K562 (cell line): Measurements from ENCODE around the gene TRAF1.

Experiments used
- EP300 ChIP-seq: IDR thresholded peaks from 2 replicates; pipeline ENCODE4 v1.6.1; 2012; ENCODE audit warnings: low read length, improper control_type of control experiment
- GTF2E2 ChIP-seq: fragments of 200-800 bp; sonication (Bioruptor generic); IDR thresholded peaks from 2 replicates; pipeline ENCODE4 v1.6.1; 2016; ENCODE audit warnings: missing genetic modification characterization, missing compliant biosample characterization
- KHSRP ChIP-seq: fragments of 450-650 bp; IDR thresholded peaks from 2 replicates; pipeline ENCODE4 v1.6.1; 2017
- KLF13 ChIP-seq: fragments of 450-650 bp; IDR thresholded peaks from 2 replicates; pipeline ENCODE4 v1.6.1; 2016; ENCODE audit warnings: missing genetic modification characterization, low read depth, mild to moderate bottlenecking, missing compliant biosample characterization, moderate library complexity, borderline replicate concordance
- KLF6 ChIP-seq: fragments of 250-450 bp; sonication (Bioruptor Pico); IDR thresholded peaks from 2 replicates; pipeline ENCODE4 v1.4.0; 2020; ENCODE audit warnings: mild to moderate bottlenecking, moderate library complexity, borderline replicate concordance
- MNT ChIP-seq, 2 experiments: fragments of 450-650 bp; conservative IDR thresholded peaks; 2 replicates each; pipeline ENCODE4 v1.6.1; 2017; ENCODE audit warnings: mild to moderate bottlenecking in 2 of 2, moderate library complexity in 2 of 2
- NFXL1 ChIP-seq: fragments of 450-650 bp; formaldehyde crosslinking; IDR thresholded peaks from 2 replicates; pipeline ENCODE4 v1.4.0; 2021; ENCODE audit warnings: mild to moderate bottlenecking
- TAF15 ChIP-seq: fragments of 200-400 bp; formaldehyde crosslinking; IDR thresholded peaks from 2 replicates; pipeline ENCODE4 v1.6.1; 2017; ENCODE audit warnings: mild to moderate bottlenecking, low read depth, low read length, moderate library complexity
- TOE1 ChIP-seq, 2 experiments: fragments of 450-650 bp in 1 of 2; sonication (generic) in 1 of 2; formaldehyde crosslinking in 1 of 2; IDR thresholded peaks; 2 replicates each; pipeline versions ENCODE4 v1.7.1 to v1.8.0; 2016 to 2022; ENCODE audit warnings: borderline replicate concordance in 2 of 2, mild to moderate bottlenecking in 2 of 2, antibody characterized with exemption in 1 of 2, inconsistent platforms in 1 of 2, low read depth in 1 of 2, missing genetic modification reagents in 1 of 2, moderate library complexity in 1 of 2
- USF1 ChIP-seq: sonication (generic); formaldehyde crosslinking; IDR thresholded peaks from 2 replicates; pipeline ENCODE4 v1.9.0; 2022; ENCODE audit warnings: mild to moderate bottlenecking, missing genetic modification reagents
- YY1 ChIP-seq, 3 experiments: IDR thresholded peaks; 2 replicates each; pipeline ENCODE4 v1.6.1; 2011; ENCODE audit warnings: low read length in 2 of 3, mild to moderate bottlenecking in 2 of 3, moderate library complexity in 2 of 3, borderline replicate concordance in 1 of 3, control low read depth in 1 of 3, low read depth in 1 of 3; ENCODE audit not compliant: insufficient read depth in 3 of 3, insufficient replicate concordance in 2 of 3, control insufficient read depth in 1 of 3, insufficient read length in 1 of 3; ENCODE audit errors: extremely low read depth in 1 of 3
- ZNF232 ChIP-seq: sonication (generic); formaldehyde crosslinking; IDR thresholded peaks from 2 replicates; pipeline ENCODE4 v1.8.0; 2022; ENCODE audit warnings: mild to moderate bottlenecking, missing genetic modification reagents
- ZNF589 ChIP-seq: fragments of 200-800 bp; sonication (Bioruptor generic); IDR thresholded peaks from 2 replicates; pipeline ENCODE4 v1.6.1; 2016; ENCODE audit warnings: low read depth, missing genetic modification characterization, missing compliant biosample characterization
- TF ChIP-seq, protein P1 (sequence below), 3 experiments: IDR thresholded peaks in 2 of 3; conservative IDR thresholded peaks in 1 of 3; 2 replicates each; pipeline ENCODE4 v1.5.1; 2011 to 2012; ENCODE audit warnings: low read length in 3 of 3, mild to moderate bottlenecking in 3 of 3, control low read depth in 2 of 3, improper control_type of control experiment in 1 of 3, inconsistent platforms in 1 of 3, low read depth in 1 of 3, mixed read lengths in 1 of 3, moderate library complexity in 1 of 3; ENCODE audit not compliant: insufficient read depth in 2 of 3

DNA sequence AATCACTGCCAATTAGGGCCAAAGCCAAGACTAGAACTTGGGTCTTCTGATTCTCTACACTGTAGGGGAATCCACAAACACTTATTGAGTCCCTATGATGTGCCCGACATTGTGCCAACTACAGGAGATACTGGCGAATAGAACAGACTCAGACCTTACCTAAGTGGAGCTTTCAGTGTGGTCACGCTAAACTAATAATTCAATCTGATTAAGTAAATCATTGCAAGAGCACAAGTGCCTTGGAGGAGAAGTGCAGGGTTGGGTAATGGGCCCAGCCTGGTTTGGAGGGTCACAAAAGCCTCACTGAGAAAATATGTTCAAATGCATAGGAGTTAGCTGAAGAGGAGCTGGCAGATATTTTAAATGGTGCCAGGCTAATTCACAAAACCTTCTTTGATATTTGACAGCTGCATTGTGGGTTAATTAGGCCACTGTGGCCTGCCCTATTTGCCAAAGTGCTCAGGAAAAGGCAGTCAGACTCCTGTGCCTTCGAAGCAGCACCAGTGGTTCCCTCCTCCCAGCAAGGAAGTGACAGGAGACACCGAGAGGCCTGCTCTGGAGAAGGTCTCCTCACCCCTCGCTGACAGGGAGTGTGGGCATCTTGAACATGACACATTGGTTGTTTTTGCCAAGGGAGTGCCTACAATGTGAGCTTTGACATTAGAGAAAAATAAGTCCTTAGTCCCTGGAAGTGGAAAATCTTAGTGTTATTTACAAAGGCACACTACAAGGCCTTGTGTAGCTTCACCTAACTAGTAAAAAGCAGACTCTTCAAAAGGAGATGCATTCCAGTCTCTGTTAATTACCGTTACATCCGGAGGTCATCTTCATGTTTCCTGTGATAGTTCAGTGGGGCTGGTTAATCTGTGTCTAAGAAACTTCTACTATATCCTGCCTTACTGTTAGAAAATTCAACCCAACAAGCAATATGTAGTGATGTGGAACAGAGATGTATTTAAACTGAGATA is 24.1 kb upstream of the TRAF1 start:
- TF ChIP-seq EP300 = no peak
- no peak for TF ChIP-seq YY1 (IDR thresholded peaks at IDR 0.05; ENCODE audit: borderline replicate concordance in 1 of 3, control insufficient read depth in 1 of 3, extremely low read depth in 1 of 3, insufficient read depth in 3 of 3, insufficient read length in 1 of 3, insufficient replicate concordance in 2 of 3, low read depth in 1 of 3, low read length in 2 of 3)
- TF ChIP-seq KLF13 (tag) = no peak
- TF ChIP-seq MNT (conservative IDR thresholded peaks at IDR 0.05) = no peak
- TF ChIP-seq KLF6 (CRISPR knock-in tag) = no peak
- no peak for TF ChIP-seq TAF15
- TF ChIP-seq GTF2E2 (tag) = no peak
- TF ChIP-seq, protein P1, sequence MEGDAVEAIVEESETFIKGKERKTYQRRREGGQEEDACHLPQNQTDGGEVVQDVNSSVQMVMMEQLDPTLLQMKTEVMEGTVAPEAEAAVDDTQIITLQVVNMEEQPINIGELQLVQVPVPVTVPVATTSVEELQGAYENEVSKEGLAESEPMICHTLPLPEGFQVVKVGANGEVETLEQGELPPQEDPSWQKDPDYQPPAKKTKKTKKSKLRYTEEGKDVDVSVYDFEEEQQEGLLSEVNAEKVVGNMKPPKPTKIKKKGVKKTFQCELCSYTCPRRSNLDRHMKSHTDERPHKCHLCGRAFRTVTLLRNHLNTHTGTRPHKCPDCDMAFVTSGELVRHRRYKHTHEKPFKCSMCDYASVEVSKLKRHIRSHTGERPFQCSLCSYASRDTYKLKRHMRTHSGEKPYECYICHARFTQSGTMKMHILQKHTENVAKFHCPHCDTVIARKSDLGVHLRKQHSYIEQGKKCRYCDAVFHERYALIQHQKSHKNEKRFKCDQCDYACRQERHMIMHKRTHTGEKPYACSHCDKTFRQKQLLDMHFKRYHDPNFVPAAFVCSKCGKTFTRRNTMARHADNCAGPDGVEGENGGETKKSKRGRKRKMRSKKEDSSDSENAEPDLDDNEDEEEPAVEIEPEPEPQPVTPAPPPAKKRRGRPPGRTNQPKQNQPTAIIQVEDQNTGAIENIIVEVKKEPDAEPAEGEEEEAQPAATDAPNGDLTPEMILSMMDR (IDR thresholded peaks at IDR 0.05 in 2 of 3, conservative IDR thresholded peaks at IDR 0.05 in 1 of 3; ENCODE audit: insufficient read depth in 2 of 3, low read depth in 1 of 3, low read length in 3 of 3) = no peak
- TF ChIP-seq KHSRP = no peak
- TF ChIP-seq ZNF589 (CRISPR knock-in tag) = no peak
- TF ChIP-seq ZNF232 (CRISPR knock-in tag) = no peak
- no peak for TF ChIP-seq USF1 (CRISPR knock-in tag)
- TF ChIP-seq NFXL1 (CRISPR knock-in tag) = no peak
- TF ChIP-seq TOE1 (IDR thresholded peaks at IDR 0.05; ENCODE audit: borderline replicate concordance) = no peak
- TF ChIP-seq TOE1 (CRISPR knock-in tag; IDR thresholded peaks at IDR 0.05; ENCODE audit: borderline replicate concordance, low read depth) = no peak
